ENCODE results near the gene PLEKHD1. TPM values are rescaled to one million over a fixed set of nuclear protein-coding genes. Genes with fewer than 3 reads are reported as not detected.

The PLEKHD1 gene
- total RNA-seq, 1 experiment from 2014 or later: not detected

DNA sequence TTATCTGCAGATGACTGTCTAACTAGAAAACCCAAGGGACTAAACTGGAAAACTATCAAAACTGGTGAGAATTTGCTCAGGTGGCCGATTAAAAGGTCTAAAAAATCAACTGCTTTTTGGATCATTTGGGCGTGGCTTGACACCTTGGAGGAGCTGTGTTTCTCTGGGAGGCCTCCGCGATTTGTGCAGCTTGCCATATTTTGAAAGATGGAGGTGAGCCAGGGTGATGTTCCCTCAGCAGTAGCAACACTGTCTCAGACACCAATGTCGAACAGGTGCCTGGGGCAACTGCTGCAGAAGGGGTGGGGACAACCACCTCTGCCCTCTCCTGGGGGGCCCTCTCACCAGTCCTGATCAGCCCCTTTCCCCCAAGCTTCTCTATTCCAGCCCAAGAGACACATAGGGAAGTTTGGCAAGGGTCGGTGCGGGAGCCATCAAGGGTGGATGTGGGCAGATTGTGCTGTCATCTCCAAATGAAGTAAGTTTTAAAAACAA lies 86.4 kb downstream of the PLEKHD1 start:
- DNase-seq (ENCODE audit: low read depth): no peak
- in situ Hi-C loops (cut with HindIII; ENCODE audit: low pct_unique_long_range_greater_than_20kb, low sequenced_read_pairs): no loop called here

DNA sequence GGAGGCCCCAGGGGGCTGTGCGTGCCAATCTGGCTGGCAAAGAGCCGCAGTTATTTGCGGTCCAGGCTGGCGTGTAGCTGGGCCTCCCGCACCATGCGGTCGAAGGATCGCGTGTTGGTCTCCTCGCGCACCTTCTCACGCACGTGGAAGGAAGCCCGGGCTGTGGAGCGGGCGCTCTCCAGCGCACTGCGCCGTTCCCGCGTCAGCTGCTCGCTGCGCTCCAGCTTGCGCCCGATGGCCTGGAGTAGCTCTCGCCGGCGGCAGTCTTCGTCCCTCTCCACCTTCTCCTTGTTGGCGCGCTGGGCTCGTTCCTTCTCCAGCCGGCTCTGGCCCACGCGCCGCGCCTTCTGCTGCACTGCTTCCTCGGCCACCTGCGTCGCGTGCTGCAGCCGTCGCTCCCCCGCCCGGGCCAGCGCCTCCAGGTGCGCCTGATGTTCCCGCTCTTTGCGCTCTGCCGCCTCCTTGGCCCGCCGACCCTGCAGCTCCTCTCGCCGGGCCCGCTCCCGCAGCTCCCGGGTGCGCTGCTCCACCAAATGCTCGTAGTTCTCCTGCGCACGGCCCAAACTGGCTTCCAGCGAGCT lies 87.0 kb downstream of the PLEKHD1 start:
- in situ Hi-C loops (cut with HindIII; ENCODE audit: low pct_unique_long_range_greater_than_20kb, low sequenced_read_pairs): no loop called here
- no peak for DNase-seq (ENCODE audit: low read depth)

DNA sequence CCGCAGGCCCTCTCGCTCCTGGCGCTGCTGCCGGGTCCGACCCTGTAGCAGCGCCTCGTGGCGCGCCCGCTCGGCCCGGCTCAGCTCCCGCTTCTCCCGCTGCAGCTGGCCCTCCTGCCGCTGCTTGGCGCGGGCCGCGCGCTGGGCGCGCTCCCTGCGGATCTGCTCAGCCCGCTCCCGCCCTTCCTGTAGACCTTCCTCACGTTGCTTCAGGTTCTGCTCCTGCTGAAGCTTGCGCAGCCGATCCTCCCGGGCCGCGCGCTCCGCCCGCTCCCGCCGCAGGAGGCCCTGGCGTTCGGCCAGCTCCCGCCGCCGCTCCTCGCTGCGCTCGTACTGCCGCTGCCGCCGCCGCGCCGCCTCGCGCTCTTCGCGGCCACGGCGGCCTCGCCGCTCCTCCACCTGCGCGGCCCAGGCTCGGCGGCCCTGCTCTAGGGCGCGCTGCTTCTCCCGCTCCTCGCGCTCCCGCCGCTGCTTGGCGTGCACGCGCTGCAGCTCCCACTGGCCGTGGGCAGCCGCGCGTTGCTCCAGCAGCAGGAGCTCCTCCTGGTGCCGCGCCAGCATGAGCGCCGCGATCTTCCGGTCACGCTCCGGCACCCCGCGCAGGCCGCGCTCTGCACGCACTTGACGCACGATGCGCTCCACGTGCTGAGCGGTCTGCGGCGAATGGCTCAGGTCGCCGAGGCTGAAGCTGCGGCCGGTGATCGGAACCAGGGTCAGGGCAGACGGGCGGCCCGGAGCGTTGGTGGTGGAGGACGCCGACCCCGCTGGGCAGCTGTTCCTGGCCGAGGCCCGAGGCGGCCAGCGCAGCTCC lies 87.7 kb downstream of the PLEKHD1 start:
- in situ Hi-C loops (cut with HindIII; ENCODE audit: low pct_unique_long_range_greater_than_20kb, low sequenced_read_pairs): no loop called here
- peak; percentile 70 for DNase-seq (ENCODE audit: low read depth)

DNA sequence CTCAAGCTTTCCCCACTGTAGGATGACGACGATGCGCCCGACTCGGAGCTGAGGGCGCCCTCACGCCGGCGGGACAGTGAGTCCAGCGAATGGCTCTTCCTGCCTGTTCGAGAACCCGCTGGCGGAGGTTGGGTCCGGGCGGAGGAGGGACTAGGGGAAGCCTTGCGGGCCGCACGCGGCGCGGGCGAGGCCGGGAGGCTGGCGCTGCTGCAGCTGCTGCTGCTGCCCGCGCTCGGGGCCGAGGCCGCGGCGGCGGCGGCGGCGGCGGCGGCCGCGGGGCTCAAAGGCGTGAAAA lies 88.3 kb downstream of the PLEKHD1 start:
- in situ Hi-C loops (cut with HindIII; ENCODE audit: low pct_unique_long_range_greater_than_20kb, low sequenced_read_pairs): no loop called here
- DNase-seq (ENCODE audit: low read depth): no peak

DNA sequence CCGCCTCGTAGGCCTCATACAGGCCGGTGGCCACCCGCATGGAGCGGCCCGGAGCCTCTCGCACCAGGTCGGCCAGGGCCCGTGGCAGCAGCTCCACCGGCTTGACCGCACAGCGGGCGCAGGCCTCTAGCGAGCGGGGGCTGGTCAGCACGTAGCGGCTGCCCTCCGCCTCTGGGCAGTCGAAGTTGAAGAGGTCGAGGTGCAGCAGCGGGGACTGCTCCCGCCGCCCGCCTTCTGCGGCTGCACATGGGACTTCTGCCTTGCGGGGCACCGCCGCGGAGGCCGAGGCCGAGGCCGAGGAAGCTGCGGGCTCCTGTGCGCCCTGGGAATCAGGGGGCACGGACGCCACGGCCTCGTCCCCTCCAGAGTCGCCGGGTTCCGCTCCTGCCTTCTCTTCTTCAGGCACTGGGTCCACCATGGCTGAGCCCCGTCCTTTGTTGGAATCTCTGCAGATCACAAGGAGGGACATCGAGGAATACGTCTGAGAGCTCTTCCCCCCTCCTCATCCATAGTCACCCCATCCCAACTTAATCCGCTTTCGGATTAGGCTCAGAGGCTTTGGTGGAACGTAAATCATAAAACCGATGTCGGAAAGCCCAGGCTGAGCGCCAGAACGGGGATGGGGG lies 88.8 kb downstream of the PLEKHD1 start:
- no peak for DNase-seq (ENCODE audit: low read depth)
- in situ Hi-C loops (cut with HindIII; ENCODE audit: low pct_unique_long_range_greater_than_20kb, low sequenced_read_pairs): no loop called here

DNA sequence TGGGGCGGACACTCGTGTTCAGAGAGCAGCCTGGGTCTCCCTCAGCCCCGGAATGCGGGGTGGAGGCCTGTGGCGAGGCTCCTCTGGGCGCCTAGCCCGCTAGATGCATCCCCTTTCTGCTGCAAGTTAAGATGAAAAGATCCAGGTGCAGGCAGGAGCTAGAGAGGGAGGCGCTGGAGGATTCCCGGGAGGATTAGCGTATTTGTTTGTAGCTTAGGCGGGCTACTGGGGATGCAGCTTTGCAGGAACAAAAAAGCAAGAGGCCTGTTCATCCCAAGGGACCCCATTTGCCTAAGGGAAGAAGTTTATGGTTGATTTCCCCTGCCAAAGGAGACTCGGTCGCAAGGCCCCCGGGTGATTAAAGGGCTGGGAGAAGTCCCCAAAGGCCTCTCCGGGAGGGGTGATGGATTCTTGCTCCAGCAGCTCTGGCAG lies 89.3 kb downstream of the PLEKHD1 start:
- no peak for DNase-seq (ENCODE audit: low read depth)
- in situ Hi-C loops (cut with HindIII; ENCODE audit: low pct_unique_long_range_greater_than_20kb, low sequenced_read_pairs): no loop called here

DNA sequence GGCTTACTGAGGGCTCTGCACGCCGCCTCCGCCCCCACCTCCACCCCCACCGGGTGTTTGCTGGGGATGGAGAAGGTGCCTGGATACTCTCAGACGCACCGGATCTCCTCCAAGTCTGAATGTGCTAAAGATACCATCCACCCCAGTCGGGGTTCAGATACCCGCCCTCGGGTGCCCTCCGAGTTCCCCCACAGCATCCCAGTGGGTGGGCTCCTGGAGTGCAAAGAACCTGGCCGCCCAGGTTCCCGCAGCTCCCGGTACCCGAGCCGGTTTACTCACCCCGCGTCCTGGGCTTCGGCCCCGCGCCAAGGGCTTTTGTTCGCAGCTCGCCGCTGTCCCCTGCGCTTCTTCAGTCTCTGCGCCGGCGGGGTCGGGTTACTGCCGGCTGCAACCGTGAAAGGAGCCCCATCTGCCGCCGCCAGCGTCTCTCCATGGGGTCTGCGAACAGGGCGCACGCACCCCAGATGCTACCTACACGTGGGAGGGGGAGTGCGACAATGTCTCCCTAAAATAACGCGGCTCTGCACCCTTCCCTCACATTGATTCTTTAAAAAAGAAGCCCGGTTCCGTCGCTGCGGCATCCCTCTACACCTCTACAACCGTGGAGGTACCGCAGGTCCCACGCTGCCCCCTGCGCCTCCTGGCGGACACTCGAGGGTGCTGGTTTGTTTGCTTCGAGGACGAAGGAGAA lies 89.9 kb downstream of the PLEKHD1 start, which contains the start of gene CCDC177:
Gene CCDC177, minus strand, starts transcription at position 609 of the 691 bp plus-strand sequence. CDS start 1,249 bp downstream, outside the sequence.
- DNase-seq (ENCODE audit: low read depth): no peak
- in situ Hi-C loops (cut with HindIII; ENCODE audit: low pct_unique_long_range_greater_than_20kb, low sequenced_read_pairs): no loop called here

DNA sequence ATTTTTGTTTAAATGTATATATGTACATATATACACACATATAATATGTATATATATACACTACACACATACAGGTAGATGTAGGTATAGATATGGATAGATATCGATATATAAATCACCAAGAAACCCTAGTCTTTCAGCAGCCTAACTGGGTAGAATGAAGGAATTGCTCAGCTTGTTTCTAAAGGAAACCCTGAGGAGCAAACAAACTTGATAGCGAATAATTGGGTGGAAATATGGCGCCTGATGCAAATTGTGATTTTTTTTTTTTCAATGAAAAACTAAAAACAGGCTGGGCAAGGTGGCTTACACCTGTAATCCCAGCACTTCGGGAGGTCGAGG lies 90.4 kb downstream of the PLEKHD1 start:
- no peak for DNase-seq (ENCODE audit: low read depth)
- in situ Hi-C loops (cut with HindIII; ENCODE audit: low pct_unique_long_range_greater_than_20kb, low sequenced_read_pairs): no loop called here

DNA sequence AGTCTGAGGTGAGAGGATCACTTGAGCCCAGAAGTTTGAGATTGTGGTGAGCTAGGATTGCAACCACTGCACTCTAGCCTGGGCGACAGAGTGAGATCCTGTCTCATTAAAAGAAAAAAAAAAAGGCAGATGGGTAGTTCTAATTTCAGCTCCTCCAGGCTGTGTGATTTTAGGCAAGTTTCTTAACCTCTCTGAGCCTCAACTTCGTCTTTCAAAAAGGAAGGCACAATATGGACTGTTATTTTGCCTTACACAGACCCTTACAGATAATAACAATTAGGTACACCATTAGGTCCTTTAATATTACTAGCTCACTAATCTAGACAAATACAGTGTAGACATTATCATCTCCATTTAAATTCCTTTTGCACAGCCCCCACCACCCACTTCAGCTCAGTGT lies 94.9 kb downstream of the PLEKHD1 start:
- in situ Hi-C loops (cut with HindIII; ENCODE audit: low pct_unique_long_range_greater_than_20kb, low sequenced_read_pairs): no loop called here
- no peak for DNase-seq (ENCODE audit: low read depth)

DNA sequence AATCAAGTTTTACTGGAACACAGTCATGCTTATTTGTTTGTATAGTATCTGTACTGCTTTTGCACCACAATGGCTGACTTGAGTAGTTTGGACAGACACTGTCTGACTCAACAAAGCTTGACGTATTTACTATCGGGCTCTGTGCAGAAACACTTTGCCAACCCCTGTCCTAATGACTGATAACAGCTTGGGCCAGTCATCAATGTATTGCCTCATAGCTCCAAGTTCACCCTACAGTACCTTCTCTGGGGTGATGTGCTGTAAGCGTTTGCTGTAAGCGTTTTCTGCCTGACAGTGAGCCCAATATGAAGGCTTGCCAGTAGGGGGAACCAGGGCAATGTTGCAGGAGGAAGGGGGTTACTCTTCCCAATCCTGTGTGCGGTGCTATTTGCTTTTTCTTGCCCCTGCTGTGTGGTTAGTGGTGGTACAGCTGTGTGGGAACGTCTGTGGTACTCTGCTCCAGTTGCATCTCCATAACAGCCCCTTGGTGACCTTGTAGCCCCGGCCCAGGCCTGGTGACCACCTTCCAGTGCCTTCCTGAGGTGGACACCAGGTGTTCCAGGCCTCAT lies 95.6 kb downstream of the PLEKHD1 start:
- in situ Hi-C loops (cut with HindIII; ENCODE audit: low pct_unique_long_range_greater_than_20kb, low sequenced_read_pairs): no loop called here
- DNase-seq (ENCODE audit: low read depth): no peak

Other genes with a start within 250 kb of the PLEKHD1 start
- gene GALNT16, start 224.6 kb upstream of the PLEKHD1 start, total RNA-seq (2014; rRNA removed; shearing (Covaris generic); ENCODE audit: low replicate concordance): not detected in 2 replicates
- 173 and 187 TPM in 2 replicates for gene ERH, start 86.4 kb upstream of the PLEKHD1 start, total RNA-seq (2014; rRNA removed; shearing (Covaris generic); ENCODE audit: low replicate concordance)
- gene SLC39A9, start 86.0 kb upstream of the PLEKHD1 start, total RNA-seq (2014; rRNA removed; shearing (Covaris generic); ENCODE audit: low replicate concordance): 56.4 and 75.9 TPM in 2 replicates
- gene CCDC177, start 90.1 kb downstream of the PLEKHD1 start, total RNA-seq (2014; rRNA removed; shearing (Covaris generic); ENCODE audit: low replicate concordance): not detected in 2 replicates
- gene SUSD6, start 126.9 kb downstream of the PLEKHD1 start, total RNA-seq (2014; rRNA removed; shearing (Covaris generic); ENCODE audit: low replicate concordance): 2.1 and 3.0 TPM in 2 replicates

All from Caki2 (cell line).